GM12801 (cell line): ENCODE measurements around the gene PMM1.

ENCODE experiments used
- CTCF ChIP-seq: IDR thresholded peaks from one replicate; pipeline ENCODE4 v1.5.1; 2011; ENCODE audit warnings: control low read depth; ENCODE audit not compliant: insufficient read length; ENCODE audit errors: extremely low read depth

PMM1 gene

GRCh38 chr22:41598891-41599635, 9.4 kb upstream of the PMM1 start:
- no peak for TF ChIP-seq CTCF

- no peak for TF ChIP-seq CTCF
Observed at GRCh38 chr22:41598081-41598480, 8.4 kb upstream of the PMM1 start.

- TF ChIP-seq CTCF: no peak
Observed at GRCh38 chr22:41597635-41597953, 8.0 kb upstream of the PMM1 start.

GRCh38 chr22:41596776-41597634, 7.4 kb upstream of the PMM1 start:
- no peak for TF ChIP-seq CTCF

GRCh38 chr22:41595703-41596102, 6.1 kb upstream of the PMM1 start:
- no peak for TF ChIP-seq CTCF

- no peak for TF ChIP-seq CTCF
Observed at GRCh38 chr22:41587347-41587723, 2.3 kb downstream of the PMM1 start.

GRCh38 chr22:41585898-41586297, 3.7 kb downstream of the PMM1 start:
- no peak for TF ChIP-seq CTCF
